ENCODE data around the gene NCOA7.
"Not testable (repeated sequence)": the region's sequence is repeated elsewhere in the genome, so short reads cannot be mapped to it uniquely, and the experiment has no call there.

Gene NCOA7

DNA sequence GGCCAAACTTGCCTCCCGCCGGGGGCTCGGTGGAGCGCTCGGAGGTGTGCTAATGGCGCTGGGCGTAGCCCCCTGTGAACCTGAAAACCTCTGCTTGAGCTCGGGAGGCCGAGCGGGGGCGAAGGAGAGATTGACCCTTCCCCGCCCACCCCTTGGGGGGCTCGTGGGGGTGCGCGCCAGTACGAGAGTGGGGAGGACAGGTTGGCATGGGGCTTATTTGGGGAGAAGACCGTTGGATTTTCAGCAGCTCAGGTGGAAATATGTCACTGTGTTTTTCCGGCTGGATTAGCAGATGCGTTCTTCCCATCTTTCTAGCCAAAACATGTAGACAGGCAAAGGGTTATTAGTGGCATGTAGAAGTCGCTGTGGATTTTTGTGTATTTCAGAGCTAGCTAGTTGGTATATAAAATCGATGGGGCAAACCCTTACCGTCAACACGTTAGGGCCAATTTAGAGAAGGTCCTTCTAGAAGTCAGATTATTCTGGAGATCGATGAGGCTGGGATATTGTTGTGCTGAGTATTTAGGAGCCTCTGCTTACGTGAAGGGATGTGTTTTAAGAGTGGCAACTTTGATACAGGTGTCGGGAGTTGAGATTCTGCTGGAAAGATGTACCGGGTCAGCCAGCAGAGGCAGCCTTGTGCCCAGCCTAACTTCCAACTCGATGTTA lies 525 bp downstream of the NCOA7 start:
- DNase-seq (ENCODE audit: low read depth, low spot score), result no peak

DNA sequence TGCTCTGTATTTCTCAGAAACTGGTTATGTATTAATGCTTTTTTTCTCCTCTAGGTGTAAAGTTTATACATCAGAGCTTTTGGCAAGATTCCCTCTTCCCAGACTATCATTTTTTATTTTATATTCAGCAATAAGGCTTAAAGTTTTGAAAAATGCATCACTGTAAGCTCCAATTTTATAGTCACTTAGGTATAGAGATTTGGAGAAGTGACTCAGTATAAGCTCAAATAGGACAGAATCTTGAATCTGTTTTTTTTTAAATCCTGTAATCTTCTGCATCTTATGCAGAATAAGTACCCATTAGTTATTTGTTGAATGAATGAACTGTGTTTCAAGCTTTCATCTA lies 1.0 kb downstream of the NCOA7 start:
- no peak for DNase-seq (ENCODE audit: low read depth, low spot score)

DNA sequence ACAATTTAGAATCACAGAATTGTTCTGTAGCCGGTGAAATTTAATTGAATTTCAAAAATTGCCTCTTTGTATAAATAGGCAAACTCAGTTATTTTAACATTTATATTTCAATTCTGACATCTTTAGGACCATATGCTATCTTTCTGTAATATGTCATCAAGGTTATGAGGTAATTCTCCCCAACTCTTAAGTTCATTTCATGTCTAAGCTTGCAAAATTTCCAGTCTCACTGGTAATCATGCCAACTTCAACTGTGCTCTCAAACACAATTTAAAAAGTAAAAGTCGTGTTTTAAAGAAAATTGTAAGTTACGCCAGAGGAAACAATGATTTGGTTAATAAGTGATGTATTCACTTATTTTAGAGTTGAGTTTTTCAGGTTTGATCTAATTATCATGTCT lies 1.4 kb downstream of the NCOA7 start:
- DNase-seq (ENCODE audit: low read depth, low spot score), result no peak

DNA sequence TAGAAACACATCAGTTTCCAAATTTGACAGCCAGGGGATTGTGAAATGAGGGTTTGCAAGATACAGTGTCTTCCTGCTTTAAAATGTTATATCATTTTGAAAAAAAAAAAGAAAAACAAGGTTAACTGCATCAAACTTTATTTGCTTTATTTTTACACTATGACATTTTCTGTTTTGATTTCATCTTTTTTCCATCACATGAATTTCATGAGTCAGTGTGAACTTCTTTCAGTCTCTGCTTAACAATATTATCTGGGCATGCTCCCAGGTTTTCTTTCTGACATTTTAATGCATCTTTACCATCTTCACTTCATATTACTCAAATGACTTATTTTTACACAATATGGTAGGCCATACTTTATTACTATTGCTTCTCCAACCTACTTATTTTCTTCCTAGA lies 1.9 kb downstream of the NCOA7 start:
- DNase-seq (ENCODE audit: low read depth, low spot score), result no peak

- DNase-seq (ENCODE audit: low read depth, low spot score), result no peak
Observed at GRCh38 chr6:125793280-125793679, 2.5 kb downstream of the NCOA7 start.

- no peak for DNase-seq (ENCODE audit: low read depth, low spot score)
Observed at GRCh38 chr6:125793863-125794262, 3.1 kb downstream of the NCOA7 start.

DNA sequence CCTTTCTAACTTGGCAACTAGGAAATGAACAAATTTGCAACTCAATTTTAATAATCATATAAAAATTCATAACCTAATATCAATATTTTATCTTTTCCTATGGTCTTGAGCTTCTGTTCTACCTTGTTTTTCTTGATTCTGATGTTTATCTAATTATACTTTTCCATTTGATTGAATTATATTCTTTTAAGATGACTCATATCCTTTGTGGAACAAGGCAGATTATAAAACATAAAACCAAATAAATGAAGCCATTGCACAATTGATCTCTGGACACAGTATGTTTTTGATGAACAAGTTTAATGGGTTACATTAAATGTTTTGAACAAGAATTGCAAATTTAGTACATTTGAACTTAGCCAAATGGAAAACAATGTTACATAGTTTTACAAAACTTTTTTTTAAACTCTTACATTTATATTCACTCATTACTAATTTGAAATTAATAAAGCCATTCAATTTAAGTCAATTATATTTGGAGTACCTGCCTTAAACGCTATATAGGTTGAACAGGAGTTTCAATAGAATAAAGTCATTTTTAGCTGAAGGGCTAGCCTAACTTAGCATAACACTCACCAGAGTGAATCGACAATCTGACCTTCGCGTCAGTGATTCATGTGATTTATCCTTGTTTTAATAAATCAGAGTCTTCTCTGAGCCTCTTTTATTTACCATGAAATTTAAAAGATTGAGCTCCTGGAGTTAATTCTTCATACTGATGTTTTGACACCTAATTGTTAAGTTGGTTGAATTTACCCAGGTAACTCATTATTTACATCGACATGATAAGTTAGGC lies 3.8 kb downstream of the NCOA7 start:
- DNase-seq (ENCODE audit: low read depth, low spot score), result no peak

DNA sequence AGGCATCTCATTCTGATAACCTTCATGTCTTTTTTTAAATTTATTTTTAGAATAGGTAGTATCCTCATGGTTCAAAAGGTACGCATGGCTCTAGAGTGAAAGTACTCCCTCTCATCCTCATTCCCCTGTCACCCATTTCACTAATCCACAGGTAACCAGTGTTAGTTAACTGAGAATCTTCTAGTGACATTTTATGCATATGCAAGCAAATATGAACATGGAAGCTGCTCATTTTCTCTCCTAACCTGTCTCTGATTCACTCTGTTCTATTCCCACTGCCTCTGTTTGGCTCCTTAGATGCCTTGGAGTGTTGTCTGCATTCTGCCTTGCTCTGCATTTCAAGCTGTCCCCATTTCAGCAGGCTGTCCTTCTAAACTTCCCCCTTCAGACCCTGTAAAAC lies 4.5 kb downstream of the NCOA7 start:
- no peak for DNase-seq (ENCODE audit: low read depth, low spot score)

GRCh38 chr6:125797120-125797885 lies 6.5 kb downstream of the NCOA7 start:
- DNase-seq (ENCODE audit: low read depth, low spot score), result no peak

- DNase-seq (ENCODE audit: low read depth, low spot score), result no peak
Observed at GRCh38 chr6:125797886-125798444, 7.2 kb downstream of the NCOA7 start.

DNA sequence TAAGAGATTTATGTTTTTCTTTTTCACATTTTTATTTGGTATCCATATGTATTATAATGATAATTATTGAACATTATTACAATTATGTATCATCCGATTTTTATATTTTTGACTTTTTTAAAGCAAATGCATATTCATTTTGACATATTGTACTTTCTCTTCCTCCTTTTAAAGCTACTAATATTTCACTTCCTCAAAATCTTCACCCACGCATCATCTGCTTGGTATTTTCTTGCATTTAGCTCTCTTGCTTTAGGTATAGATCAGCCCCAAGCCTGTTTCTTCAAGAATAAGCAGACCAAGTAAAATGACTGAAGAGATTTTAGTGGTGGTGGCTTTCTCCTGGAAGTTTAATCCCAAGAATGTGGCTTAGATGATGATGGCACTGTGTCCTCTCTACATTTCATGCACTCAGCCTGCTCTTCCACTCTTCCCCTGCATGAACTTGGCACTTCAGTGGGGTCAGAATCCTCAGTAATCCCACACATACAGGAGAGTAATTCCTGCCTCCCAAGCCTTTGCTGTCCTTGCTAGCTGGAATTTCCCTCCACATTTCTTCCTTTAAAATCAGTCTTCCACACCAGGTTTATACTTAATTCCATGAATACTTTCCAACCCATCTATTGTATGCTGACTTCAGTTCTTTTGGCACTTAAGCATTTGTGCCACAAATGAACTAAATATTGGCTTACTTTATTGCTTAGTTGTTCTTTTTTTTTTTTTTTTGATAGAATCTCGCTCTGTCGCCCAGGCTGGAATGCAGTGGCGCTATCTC lies 8.2 kb downstream of the NCOA7 start:
- DNase-seq (ENCODE audit: low read depth, low spot score), result no peak

DNA sequence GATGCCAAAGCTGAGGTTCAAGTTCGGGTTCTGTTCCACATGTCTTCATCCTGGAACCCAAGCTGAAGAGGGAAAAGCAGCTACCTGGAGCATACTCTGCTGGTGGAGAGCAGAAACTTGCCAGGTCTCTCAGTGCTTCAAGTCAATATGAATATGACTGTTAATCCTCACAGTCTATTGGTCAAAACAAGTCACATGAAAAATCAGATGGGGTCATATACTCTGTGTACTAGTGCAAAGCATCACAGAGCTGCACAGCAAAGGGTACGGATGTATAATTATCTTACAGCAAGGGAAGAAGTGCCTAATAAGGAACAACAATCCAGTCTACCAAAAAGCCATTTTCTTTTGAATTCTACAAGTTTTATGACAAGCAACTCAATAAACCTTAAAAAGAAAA lies 11.6 kb downstream of the NCOA7 start:
- DNase-seq (ENCODE audit: low read depth, low spot score), result no peak

GRCh38 chr6:125802943-125803377 lies 12.2 kb downstream of the NCOA7 start:
- DNase-seq (ENCODE audit: low read depth, low spot score), result no peak

- DNase-seq (ENCODE audit: low read depth, low spot score), result no peak
Observed at GRCh38 chr6:125804264-125804663, 13.5 kb downstream of the NCOA7 start.

GRCh38 chr6:125804866-125805425 lies 14.2 kb downstream of the NCOA7 start:
- not testable (repeated sequence) for DNase-seq (ENCODE audit: low read depth, low spot score)

DNA sequence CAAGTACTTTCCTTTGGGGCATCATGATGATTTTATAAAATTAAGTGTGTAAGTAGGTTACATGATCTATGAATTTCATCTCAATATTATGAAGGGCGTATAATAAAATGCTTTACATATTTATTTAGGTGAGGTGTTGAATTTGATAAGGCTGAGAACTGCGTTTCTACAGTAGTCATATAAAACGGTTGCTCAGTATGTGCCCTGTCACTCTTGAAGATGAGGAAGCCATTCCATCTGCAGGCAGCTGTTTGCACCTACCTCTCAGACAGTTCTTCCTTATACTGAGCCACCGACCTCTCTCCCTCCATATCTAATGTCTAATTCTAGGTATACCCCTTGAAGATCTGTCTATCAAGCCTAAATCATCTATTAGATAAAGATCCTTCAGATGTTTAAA lies 16.1 kb downstream of the NCOA7 start:
- no peak for DNase-seq (ENCODE audit: low read depth, low spot score)

GRCh38 chr6:125807293-125807692 lies 16.5 kb downstream of the NCOA7 start:
- DNase-seq (ENCODE audit: low read depth, low spot score), result no peak

GRCh38 chr6:125808060-125808459 lies 17.3 kb downstream of the NCOA7 start:
- no peak for DNase-seq (ENCODE audit: low read depth, low spot score)

DNA sequence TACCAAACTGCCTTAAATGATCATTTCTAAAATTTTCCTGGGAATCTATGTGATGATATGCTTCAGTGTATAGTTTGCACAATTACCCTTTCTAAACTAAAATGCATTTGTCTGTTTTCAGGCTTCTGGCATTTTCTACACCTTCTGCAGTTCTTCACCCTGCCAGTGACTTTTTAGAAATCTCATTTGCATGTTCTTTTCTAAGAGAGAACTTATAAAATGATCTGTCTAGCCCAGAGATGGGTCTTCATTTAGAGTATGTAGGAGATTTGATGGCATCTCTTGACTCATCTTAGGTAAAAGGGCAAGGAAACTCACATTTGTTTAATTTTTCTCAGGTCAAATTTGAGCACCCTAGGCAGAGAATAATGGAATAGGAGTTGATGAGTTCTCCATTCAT lies 17.8 kb downstream of the NCOA7 start:
- no peak for DNase-seq (ENCODE audit: low read depth, low spot score)

DNA sequence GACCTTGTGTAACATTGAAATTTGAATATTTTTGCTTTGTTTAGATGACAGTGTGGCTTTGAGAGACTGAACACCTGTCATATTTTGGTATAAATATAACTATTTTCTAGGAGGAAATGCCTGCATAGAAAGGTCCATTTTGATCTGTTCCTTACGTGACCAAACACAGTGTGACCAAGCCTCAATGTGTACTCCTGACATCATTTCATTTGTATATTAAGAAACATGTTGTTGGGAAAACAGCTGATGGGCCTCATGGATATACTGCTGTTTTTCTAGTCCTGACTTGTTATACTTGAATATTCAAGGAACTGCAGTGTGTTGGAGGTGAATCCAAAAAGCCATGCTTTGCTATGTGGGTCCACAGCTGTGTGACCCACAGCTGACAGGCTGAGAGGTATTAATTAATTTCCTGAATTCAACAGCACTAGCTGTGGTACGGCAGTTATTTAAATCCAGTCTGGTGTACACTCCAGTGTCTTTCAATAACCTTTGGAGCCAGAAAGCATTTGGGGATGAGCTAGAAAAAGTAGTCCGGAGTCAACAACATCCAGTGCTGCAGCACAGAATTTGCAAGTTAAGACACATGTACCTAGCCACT lies 18.9 kb downstream of the NCOA7 start:
- DNase-seq (ENCODE audit: low read depth, low spot score), result no peak

GRCh38 chr6:125810445-125810844 lies 19.7 kb downstream of the NCOA7 start:
- no peak for DNase-seq (ENCODE audit: low read depth, low spot score)
